HT1080 (cell line): Measurements from ENCODE around the gene ELN. TPM values are rescaled to one million over a fixed set of nuclear protein-coding genes. Genes with fewer than 3 reads are reported as not detected.
A peak's percentile ranks its signal among the peaks of the same experiment; 100 is the strongest.

Source experiments
- DNase-seq: peaks from one replicate; pipeline ENCODE4 v3.0.0-alpha.2; 2015; ENCODE audit warnings: low read depth
- total RNA-seq: library from RNA; depleted of rRNA; stranded (reverse); fragments of >200 nt; shearing (Covaris generic); gene quantifications from 2 replicates; pipeline ENCODE4 v1.2.3, GENCODE V29; 2014; rRNA removed

Gene ELN
- total RNA-seq, 1 experiment from 2014 or later = not detected

- DNase-seq = no peak
These were observed 64.5 kb downstream of the ELN start for GRCh38 chr7:74092321-74092963.

- no peak for DNase-seq
These were observed 65.0 kb downstream of the ELN start for GRCh38 chr7:74092964-74093471.

GRCh38 chr7:74093671-74094223 lies 65.8 kb downstream of the ELN start:
- no peak for DNase-seq

- DNase-seq = peak; percentile 97
These were observed 66.5 kb downstream of the ELN start for GRCh38 chr7:74094224-74095101.

- DNase-seq = no peak
These were observed 67.2 kb downstream of the ELN start for GRCh38 chr7:74095135-74095534.

GRCh38 chr7:74097937-74098614 lies 70.1 kb downstream of the ELN start:
- DNase-seq = peak; percentile 95

GRCh38 chr7:74099031-74099430 lies 71.1 kb downstream of the ELN start:
- DNase-seq = no peak

GRCh38 chr7:74101061-74101681 lies 73.2 kb downstream of the ELN start:
- DNase-seq = no peak

GRCh38 chr7:74103219-74103772 lies 75.3 kb downstream of the ELN start:
- DNase-seq = no peak

GRCh38 chr7:74104702-74105101 lies 76.7 kb downstream of the ELN start:
- DNase-seq = no peak

GRCh38 chr7:74105992-74106391 lies 78.0 kb downstream of the ELN start:
- DNase-seq = no peak

- DNase-seq = no peak
These were observed 78.9 kb downstream of the ELN start for GRCh38 chr7:74106846-74107245.

GRCh38 chr7:74115326-74115725 lies 87.4 kb downstream of the ELN start:
- DNase-seq = no peak

- DNase-seq = no peak
These were observed 88.4 kb downstream of the ELN start for GRCh38 chr7:74116356-74116755.

Other genes starting within 250 kb of the ELN start
- gene CLDN4, start 197.2 kb upstream of the ELN start, total RNA-seq = 1.2 and 1.7 TPM in 2 replicates
- gene METTL27, start 185.7 kb upstream of the ELN start, total RNA-seq = 14.4 and 22.2 TPM in 2 replicates
- 0.23 TPM in 1 of 2 replicates, not detected in the other for gene TMEM270, start 167.0 kb upstream of the ELN start, total RNA-seq
- gene LIMK1, start 55.6 kb downstream of the ELN start, total RNA-seq = 36.5 and 46.6 TPM in 2 replicates
- gene EIF4H, start 146.2 kb downstream of the ELN start, total RNA-seq = 333 and 408 TPM in 2 replicates
- gene LAT2, start 181.8 kb downstream of the ELN start, total RNA-seq = 7.2 and 7.6 TPM in 2 replicates
- 103 and 114 TPM in 2 replicates for gene RFC2, start 226.2 kb downstream of the ELN start, total RNA-seq